HG03354 (cell line): Measurements from ENCODE around the gene SLC49A3.
"Not testable (repeated sequence)": the region's sequence is repeated elsewhere in the genome, so short reads cannot be mapped to it uniquely, and the experiment has no call there.

Experiments
- ATAC-seq: cut with Tn5 transposase; IDR thresholded peaks from one replicate; pipeline ENCODE4 v1.9.1; 2021; ENCODE audit warnings: mild to moderate bottlenecking; ENCODE audit not compliant: unreplicated experiment, poor library complexity, severe bottlenecking

SLC49A3 gene

GRCh38 chr4:637536-638280, 51.2 kb downstream of the SLC49A3 start:
- no peak for ATAC-seq

- no peak for ATAC-seq
Measured at GRCh38 chr4:636628-637159, 52.3 kb downstream of the SLC49A3 start.

- ATAC-seq: no peak
Measured at GRCh38 chr4:635851-636627, 52.9 kb downstream of the SLC49A3 start.

GRCh38 chr4:635066-635835, 53.7 kb downstream of the SLC49A3 start:
- ATAC-seq: not testable (repeated sequence)

GRCh38 chr4:634599-634985, 54.4 kb downstream of the SLC49A3 start:
- no peak for ATAC-seq

- no peak for ATAC-seq
Measured at GRCh38 chr4:633976-634598, 54.9 kb downstream of the SLC49A3 start.

- ATAC-seq: no peak
Measured at GRCh38 chr4:633406-633805, 55.5 kb downstream of the SLC49A3 start.

GRCh38 chr4:632926-633325, 56.0 kb downstream of the SLC49A3 start:
- no peak for ATAC-seq

GRCh38 chr4:632196-632790, 56.7 kb downstream of the SLC49A3 start:
- no peak for ATAC-seq
